Ishikawa (cell line): ENCODE measurements around the gene AGFG2.

Source experiments
- CEBPB ChIP-seq: IDR thresholded peaks from 2 replicates; pipeline ENCODE4 v1.6.1; 2012
- CREB1 ChIP-seq: IDR thresholded peaks from 2 replicates; pipeline ENCODE4 v1.6.1; 2012; ENCODE audit warnings: low read depth
- EGR1 ChIP-seq: IDR thresholded peaks from 2 replicates; pipeline ENCODE4 v1.6.1; 2012
- RAD21 ChIP-seq: IDR thresholded peaks from 2 replicates; pipeline ENCODE4 v1.6.1; 2012; ENCODE audit warnings: low read depth
- TAF1 ChIP-seq: IDR thresholded peaks from 2 replicates; pipeline ENCODE4 v1.6.1; 2012; ENCODE audit warnings: low read depth, mild to moderate bottlenecking
- TF ChIP-seq, protein P1 (sequence below): IDR thresholded peaks from 2 replicates; pipeline ENCODE4 v1.6.1; 2012; ENCODE audit warnings: low read depth, mild to moderate bottlenecking
- TF ChIP-seq, protein P2 (sequence below): IDR thresholded peaks from 2 replicates; pipeline ENCODE4 v1.6.1; 2012

DNA sequence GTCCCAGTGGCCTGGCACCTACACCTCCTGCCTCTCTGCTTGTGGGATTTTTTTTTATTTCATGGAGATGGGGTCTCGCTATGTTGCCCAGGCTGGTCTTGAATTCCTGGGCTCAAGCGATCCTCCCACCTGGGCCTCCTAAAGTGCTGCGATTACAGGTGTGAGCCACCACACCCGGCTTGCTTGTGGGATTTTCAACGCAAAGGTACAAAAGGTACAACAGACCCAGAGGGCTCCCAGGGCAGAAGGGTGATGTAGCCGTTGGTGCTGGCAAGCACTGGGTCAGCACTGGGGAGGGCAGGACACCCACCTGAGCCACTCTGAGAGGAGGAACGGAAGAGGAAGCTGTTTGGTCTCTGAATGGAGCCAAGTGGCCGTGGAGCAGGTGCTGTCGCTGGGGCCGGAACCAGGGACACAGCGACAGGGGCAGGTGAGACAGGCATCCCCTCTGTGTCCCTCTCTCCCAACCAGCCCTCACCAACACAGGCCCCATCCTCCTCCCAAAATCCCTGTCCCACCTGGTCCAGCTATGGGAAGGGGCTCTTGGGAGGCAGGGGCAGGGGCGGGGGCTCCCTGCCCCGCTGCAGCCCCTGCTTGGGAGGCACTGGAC is 37.5 kb downstream of the AGFG2 start:
- no peak for TF ChIP-seq TAF1
- TF ChIP-seq CREB1, result no peak
- TF ChIP-seq RAD21, result no peak
- no peak for TF ChIP-seq EGR1
- TF ChIP-seq, protein P1, sequence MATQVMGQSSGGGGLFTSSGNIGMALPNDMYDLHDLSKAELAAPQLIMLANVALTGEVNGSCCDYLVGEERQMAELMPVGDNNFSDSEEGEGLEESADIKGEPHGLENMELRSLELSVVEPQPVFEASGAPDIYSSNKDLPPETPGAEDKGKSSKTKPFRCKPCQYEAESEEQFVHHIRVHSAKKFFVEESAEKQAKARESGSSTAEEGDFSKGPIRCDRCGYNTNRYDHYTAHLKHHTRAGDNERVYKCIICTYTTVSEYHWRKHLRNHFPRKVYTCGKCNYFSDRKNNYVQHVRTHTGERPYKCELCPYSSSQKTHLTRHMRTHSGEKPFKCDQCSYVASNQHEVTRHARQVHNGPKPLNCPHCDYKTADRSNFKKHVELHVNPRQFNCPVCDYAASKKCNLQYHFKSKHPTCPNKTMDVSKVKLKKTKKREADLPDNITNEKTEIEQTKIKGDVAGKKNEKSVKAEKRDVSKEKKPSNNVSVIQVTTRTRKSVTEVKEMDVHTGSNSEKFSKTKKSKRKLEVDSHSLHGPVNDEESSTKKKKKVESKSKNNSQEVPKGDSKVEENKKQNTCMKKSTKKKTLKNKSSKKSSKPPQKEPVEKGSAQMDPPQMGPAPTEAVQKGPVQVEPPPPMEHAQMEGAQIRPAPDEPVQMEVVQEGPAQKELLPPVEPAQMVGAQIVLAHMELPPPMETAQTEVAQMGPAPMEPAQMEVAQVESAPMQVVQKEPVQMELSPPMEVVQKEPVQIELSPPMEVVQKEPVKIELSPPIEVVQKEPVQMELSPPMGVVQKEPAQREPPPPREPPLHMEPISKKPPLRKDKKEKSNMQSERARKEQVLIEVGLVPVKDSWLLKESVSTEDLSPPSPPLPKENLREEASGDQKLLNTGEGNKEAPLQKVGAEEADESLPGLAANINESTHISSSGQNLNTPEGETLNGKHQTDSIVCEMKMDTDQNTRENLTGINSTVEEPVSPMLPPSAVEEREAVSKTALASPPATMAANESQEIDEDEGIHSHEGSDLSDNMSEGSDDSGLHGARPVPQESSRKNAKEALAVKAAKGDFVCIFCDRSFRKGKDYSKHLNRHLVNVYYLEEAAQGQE, result no peak
- TF ChIP-seq CEBPB, result no peak
- TF ChIP-seq, protein P2, sequence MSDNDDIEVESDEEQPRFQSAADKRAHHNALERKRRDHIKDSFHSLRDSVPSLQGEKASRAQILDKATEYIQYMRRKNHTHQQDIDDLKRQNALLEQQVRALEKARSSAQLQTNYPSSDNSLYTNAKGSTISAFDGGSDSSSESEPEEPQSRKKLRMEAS, result no peak
